T-cell (primary cell): Measurements from ENCODE around the gene RAE1. TPM values are rescaled to one million over a fixed set of nuclear protein-coding genes. Genes with fewer than 3 reads are reported as not detected.

Experiments
- ATAC-seq, 4 experiments: fragments of 200-7000 bp in 3 of 4; fragments of 150-1000 bp in 1 of 4; cut with Tn5 transposase; replicated peaks in 1 of 4; 1 replicate in 3 of 4; 2 replicates in 1 of 4; pipeline ENCODE4 v1.10.0; 2021; ENCODE audit warnings: moderate library complexity in 3 of 4, mild to moderate bottlenecking in 2 of 4, moderate number of reproducible peaks in 1 of 4
- CTCF ChIA-PET, 2 donors: fragments of 300-600 bp; sonication (Branson Sonifier 250); formaldehyde crosslinking; loops; one replicate each; lab custom pipeline; 2022; ENCODE audit warnings: antibody characterized with exemption in 2 of 2; lab: Charles Lee
- POLR2A ChIA-PET, 2 donors: fragments of 300-600 bp; sonication (Branson Sonifier 250); formaldehyde crosslinking; loops; one replicate each; lab custom pipeline; 2022; ENCODE audit warnings: antibody characterized with exemption in 2 of 2; lab: Charles Lee
- DNase-seq, 35 experiments: peaks; one replicate each; pipeline versions ENCODE4 v3.0.0 to v3.0.0-alpha.2; 2013 to 2023
- H3K27ac ChIP-seq: one replicate; pipeline ENCODE4 v1.5.1; 2013; ENCODE audit warnings: low read length
- H3K27me3 ChIP-seq, 2 experiments: replicated peaks in 1 of 2; 1 replicate in 1 of 2; 2 replicates in 1 of 2; pipeline versions ENCODE4 v1.6.1 to v1.7.0; 2013; ENCODE audit warnings: low read length in 1 of 2, mixed read lengths in 1 of 2; ENCODE audit not compliant: control insufficient read depth in 2 of 2, insufficient read depth in 2 of 2; ENCODE audit errors: extremely low read depth in 1 of 2
- H3K36me3 ChIP-seq, 2 donors: 1 replicate in 1 of 2; 2 replicates in 1 of 2; pipeline versions ENCODE4 v1.6.1 to v1.7.0; 2013; ENCODE audit warnings: low read length in 1 of 2; ENCODE audit not compliant: control insufficient read depth in 2 of 2, insufficient read depth in 1 of 2; ENCODE audit errors: extremely low read depth in 1 of 2
- H3K4me1 ChIP-seq, 2 experiments: 1 replicate in 1 of 2; 2 replicates in 1 of 2; pipeline versions ENCODE4 v1.6.1 to v1.7.0; 2013; ENCODE audit warnings: low read length in 2 of 2, mixed read lengths in 1 of 2; ENCODE audit not compliant: insufficient read depth in 2 of 2, control insufficient read depth in 1 of 2; ENCODE audit errors: extremely low read depth in 1 of 2
- H3K4me3 ChIP-seq, 2 donors: 1 replicate in 1 of 2; 2 replicates in 1 of 2; pipeline versions ENCODE4 v1.5.1 to v1.7.0; 2013; ENCODE audit warnings: mild to moderate bottlenecking in 2 of 2, low read length in 1 of 2, moderate library complexity in 1 of 2; ENCODE audit not compliant: control insufficient read depth in 1 of 2; ENCODE audit errors: extremely low read depth in 1 of 2
- H3K9me3 ChIP-seq: 2 replicates; pipeline ENCODE4 v1.7.0; 2013
- H3K27ac Mint-ChIP-seq, 2 donors: one replicate each; pipeline ENCODE4 v1.8.0; 2020 to 2021; ENCODE audit warnings: mild to moderate bottlenecking in 2 of 2, mixed read lengths in 2 of 2
- H3K27me3 Mint-ChIP-seq, 2 donors: one replicate each; pipeline ENCODE4 v1.8.0; 2021 to 2022; ENCODE audit warnings: mixed read lengths in 2 of 2
- H3K36me3 Mint-ChIP-seq: one replicate; pipeline ENCODE4 v1.8.0; 2021; ENCODE audit warnings: mixed read lengths
- H3K4me1 Mint-ChIP-seq, 3 donors: one replicate each; pipeline ENCODE4 v1.8.0; 2020 to 2022; ENCODE audit warnings: mixed read lengths in 3 of 3, mild to moderate bottlenecking in 1 of 3
- H3K4me3 Mint-ChIP-seq, 3 donors: one replicate each; pipeline ENCODE4 v1.8.0; 2020 to 2022; ENCODE audit warnings: mild to moderate bottlenecking in 3 of 3, mixed read lengths in 3 of 3, moderate library complexity in 3 of 3
- H3K9me3 Mint-ChIP-seq, 3 donors: one replicate each; pipeline ENCODE4 v1.8.0; 2020 to 2022; ENCODE audit warnings: mixed read lengths in 3 of 3
- WGBS: methylation state at CpG from one replicate; pipeline ENCODE4 v1.1.5; 2013; ENCODE audit warnings: missing lambda C conversion rate; ENCODE audit not compliant: insufficient coverage; 5-methylcytosine and 5-hydroxymethylcytosine counted together
- total RNA-seq, 35 experiments: library from RNA in 6 of 35; stranded (reverse) in 6 of 35; fragments of 120-200 nt in 1 of 35; gene quantifications; one replicate each; pipeline versions ENCODE4 v1.2.1 to v1.2.4 and lab custom pipeline; 2013 to 2026

The RAE1 gene
- total RNA-seq, 5 donors from 2014 or later (not counting 1 experiment from before 2014, with no cell fraction given) = 29.0 to 41.1 (median 29.4) TPM

- 96% methylated on average over 13 of the region's 15 CpGs for WGBS
- POLR2A ChIA-PET = interaction anchor here in 1 of 2 donors (4.3 kb wide), 1 partner anchor 12 kb away, joined by 21 read pairs; no protein-coding TSS in a partner anchor
- Histone ChIP-seq H3K27me3 (no peaks in the 10 kb centered on the region), H3K4me3 (no peak overlapping the region), H3K36me3 (peaks cover 20 to 42% of the 10 kb centered on the region in 2 donors), H3K27ac (no peak overlapping the region), H3K9me3 (no peaks in the 10 kb centered on the region), H3K4me1 (peaks cover 0 to 53% of the 10 kb centered on the region in 2 experiments)
- no peak for DNase-seq
- no peaks in the 10 kb centered on the region for H3K9me3 Mint-ChIP-seq
- H3K27ac Mint-ChIP-seq = no peak overlapping the region
- peaks cover 21 to 34% (median 28%) of the 10 kb centered on the region in 3 donors for H3K4me1 Mint-ChIP-seq
- no peaks in the 10 kb centered on the region for H3K27me3 Mint-ChIP-seq
- peaks cover 23% of the 10 kb centered on the region for H3K36me3 Mint-ChIP-seq
- CTCF ChIA-PET = no interaction called here
- peak overlapping the region in 1 of 3 donors; percentile 1 for H3K4me3 Mint-ChIP-seq
- ATAC-seq = peak in 1 of 4 experiments; percentile 4
These were observed 59.4 kb downstream of the RAE1 start for GRCh38 chr20:57410398-57410920.

GRCh38 chr20:57410924-57411323, 59.9 kb downstream of the RAE1 start:
- H3K27me3 Mint-ChIP-seq = no peaks in the 10 kb centered on the region
- CTCF ChIA-PET = no interaction called here

GRCh38 chr20:57411406-57412283, 60.6 kb downstream of the RAE1 start:
- no peak for DNase-seq
- H3K4me1 ChIP-seq = peaks cover 0 to 44% of the 10 kb centered on the region in 2 experiments
- no peak overlapping the region for H3K4me3 ChIP-seq
- H3K4me1 Mint-ChIP-seq = peaks cover 22 to 40% (median 28%) of the 10 kb centered on the region in 3 donors
- H3K36me3 Mint-ChIP-seq = peaks cover 23% of the 10 kb centered on the region
- no peak overlapping the region for H3K27ac ChIP-seq
- H3K27me3 ChIP-seq = no peaks in the 10 kb centered on the region
- 91% methylated on average over 27 of the region's 31 CpGs for WGBS
- H3K27me3 Mint-ChIP-seq = no peaks in the 10 kb centered on the region
- ChIA-PET CTCF (no interaction called here), POLR2A (interaction anchor here (0.9 to 1.1 kb wide), 3 partner anchors 7 to 14 kb away, joined by 3 to 6 read pairs (median 3); no protein-coding TSS in a partner anchor)
- H3K9me3 ChIP-seq = no peaks in the 10 kb centered on the region
- no peaks in the 10 kb centered on the region for H3K9me3 Mint-ChIP-seq
- ATAC-seq = peak in 1 of 4 experiments; percentile 3
- H3K4me3 Mint-ChIP-seq = peak overlapping the region in 1 of 3 donors; percentile 1
- H3K36me3 ChIP-seq = peaks cover 15 to 32% of the 10 kb centered on the region in 2 donors
- H3K27ac Mint-ChIP-seq = no peak overlapping the region

More at GRCh38 chr20:57410924-57411323, 59.9 kb downstream of the RAE1 start:
- POLR2A ChIA-PET = no interaction called here
- Mint-ChIP-seq H3K9me3 (no peaks in the 10 kb centered on the region), H3K36me3 (peaks cover 23% of the 10 kb centered on the region), H3K4me1 (peaks cover 23 to 36% (median 28%) of the 10 kb centered on the region in 3 donors), H3K4me3 (peak overlapping the region in 1 of 3 donors; percentile 1), H3K27ac (peak overlapping the region in 1 of 2 donors; percentile 5)
- ATAC-seq (peak in 1 of 4 experiments; percentile 0), DNase-seq (no peak)
- Histone ChIP-seq H3K9me3 (no peaks in the 10 kb centered on the region), H3K27ac (no peak overlapping the region), H3K4me3 (no peak overlapping the region), H3K27me3 (no peaks in the 10 kb centered on the region), H3K4me1 (peaks cover 0 to 49% of the 10 kb centered on the region in 2 experiments), H3K36me3 (peaks cover 18 to 38% of the 10 kb centered on the region in 2 donors)
- WGBS = 89% methylated on average over 5 of the region's 5 CpGs

- no peaks in the 10 kb centered on the region for H3K27me3 ChIP-seq
- peak in 3 of 4 experiments; percentile 15 to 24 (median 22) for ATAC-seq
- peak in 1 of 35 experiments; percentile 53 for DNase-seq
- Mint-ChIP-seq H3K4me3 (peak overlapping the region in 1 of 3 donors; percentile 49), H3K27ac (peak overlapping the region; percentile 4 to 39), H3K9me3 (no peaks in the 10 kb centered on the region), H3K4me1 (peaks cover 17 to 35% (median 24%) of the 10 kb centered on the region in 3 donors), H3K27me3 (no peaks in the 10 kb centered on the region), H3K36me3 (peaks cover 17% of the 10 kb centered on the region)
- H3K27ac ChIP-seq = no peak overlapping the region
- WGBS = 63% methylated on average over 7 of the region's 8 CpGs
- H3K4me1 ChIP-seq = peaks cover 0 to 37% of the 10 kb centered on the region in 2 experiments
- peaks cover 15 to 24% of the 10 kb centered on the region in 2 donors for H3K36me3 ChIP-seq
- no peak overlapping the region for H3K4me3 ChIP-seq
- POLR2A ChIA-PET = interaction anchor here (0.9 to 1.5 kb wide), 4 partner anchors 8 to 15 kb away, joined by 3 to 6 read pairs (median 4); no protein-coding TSS in a partner anchor
- CTCF ChIA-PET = interaction anchor here in 1 of 2 donors (1.0 kb wide), 1 partner anchor 13 kb away, joined by 4 read pairs; no protein-coding TSS in a partner anchor
- no peaks in the 10 kb centered on the region for H3K9me3 ChIP-seq
These were observed 61.4 kb downstream of the RAE1 start for GRCh38 chr20:57412347-57413029.

- ChIA-PET CTCF (interaction anchor here in 1 of 2 donors (1.0 kb wide), 1 partner anchor 12 kb away, joined by 4 read pairs; no protein-coding TSS in a partner anchor), POLR2A (interaction anchor here in 1 of 2 donors (0.8 to 1.5 kb wide), 2 partner anchors 9 to 12 kb away, joined by 3 to 6 read pairs; no protein-coding TSS in a partner anchor)
- H3K36me3 ChIP-seq = peaks cover 9 to 11% of the 10 kb centered on the region in 2 donors
- DNase-seq (no peak), ATAC-seq (no peak)
- H3K9me3 Mint-ChIP-seq = no peaks in the 10 kb centered on the region
- peaks cover 0 to 29% of the 10 kb centered on the region in 2 experiments for H3K4me1 ChIP-seq
- peak overlapping the region in 1 of 3 donors; percentile 5 for H3K4me3 Mint-ChIP-seq
- H3K27me3 Mint-ChIP-seq = no peaks in the 10 kb centered on the region
- no peaks in the 10 kb centered on the region for H3K27me3 ChIP-seq
- H3K4me1 Mint-ChIP-seq = peaks cover 19 to 40% (median 26%) of the 10 kb centered on the region in 3 donors
- H3K4me3 ChIP-seq = no peak overlapping the region
- no peak overlapping the region for H3K27ac Mint-ChIP-seq
- H3K9me3 ChIP-seq = no peaks in the 10 kb centered on the region
- H3K27ac ChIP-seq = no peak overlapping the region
- peaks cover 6% of the 10 kb centered on the region for H3K36me3 Mint-ChIP-seq
- whole genome bisulfite sequencing = 96% methylated on average over 9 of the region's 10 CpGs
These were observed 62.9 kb downstream of the RAE1 start for GRCh38 chr20:57413986-57414385.
